GM19324 (cell line): ENCODE measurements around the gene CNNM2.
"Not testable (repeated sequence)": the region's sequence is repeated elsewhere in the genome, so short reads cannot be mapped to it uniquely, and the experiment has no call there.

ENCODE experiments used
- ATAC-seq: cut with Tn5 transposase; IDR thresholded peaks from one replicate; pipeline ENCODE4 v1.9.1; 2021; ENCODE audit warnings: mild to moderate bottlenecking, moderate library complexity; ENCODE audit not compliant: unreplicated experiment, low FRiP score

The CNNM2 gene

DNA sequence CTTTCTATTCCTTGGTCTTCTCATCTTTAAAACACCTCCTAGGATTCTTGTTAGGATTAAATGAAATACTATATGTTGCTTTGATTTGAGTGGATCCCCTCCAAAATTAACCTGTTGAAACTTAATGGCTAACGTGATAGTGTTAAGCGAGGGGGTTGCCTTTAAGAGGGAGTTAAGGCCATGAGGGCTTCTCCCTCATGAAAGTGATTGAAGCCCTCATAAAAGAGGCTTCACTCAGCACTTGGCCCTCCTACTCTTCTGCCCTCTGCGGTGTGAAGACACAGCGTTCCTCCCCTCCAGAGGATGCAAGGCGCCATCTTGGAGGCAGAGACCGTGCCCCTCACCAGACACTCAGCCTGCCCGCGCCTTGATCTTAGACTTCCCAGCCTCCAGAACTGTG, 46.6 kb downstream of the CNNM2 start:
- ATAC-seq = no peak

GRCh38 chr10:102965311-102965851, 47.3 kb downstream of the CNNM2 start:
- ATAC-seq = no peak

DNA sequence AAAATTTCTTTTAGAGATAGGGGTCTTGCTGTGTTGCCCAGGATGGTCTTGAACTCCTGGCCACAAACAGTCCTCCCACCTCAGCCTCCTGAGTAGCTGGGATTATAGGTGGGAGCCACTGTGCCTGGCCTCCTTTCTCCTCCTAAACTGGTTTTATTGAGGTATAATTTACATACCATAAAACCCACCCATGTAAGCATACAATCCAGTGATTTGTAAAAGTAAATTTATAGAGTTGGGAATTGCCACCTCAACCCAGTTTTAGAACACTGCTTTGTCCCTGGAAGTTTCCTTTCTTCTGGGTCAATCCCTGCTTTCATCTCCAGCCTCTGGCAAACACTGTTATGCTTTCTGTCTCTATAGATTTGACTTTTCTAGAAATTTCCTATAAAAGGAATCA, 49.0 kb downstream of the CNNM2 start:
- no peak for ATAC-seq

- no peak for ATAC-seq
Observed at GRCh38 chr10:102970562-102971340, 52.7 kb downstream of the CNNM2 start.

DNA sequence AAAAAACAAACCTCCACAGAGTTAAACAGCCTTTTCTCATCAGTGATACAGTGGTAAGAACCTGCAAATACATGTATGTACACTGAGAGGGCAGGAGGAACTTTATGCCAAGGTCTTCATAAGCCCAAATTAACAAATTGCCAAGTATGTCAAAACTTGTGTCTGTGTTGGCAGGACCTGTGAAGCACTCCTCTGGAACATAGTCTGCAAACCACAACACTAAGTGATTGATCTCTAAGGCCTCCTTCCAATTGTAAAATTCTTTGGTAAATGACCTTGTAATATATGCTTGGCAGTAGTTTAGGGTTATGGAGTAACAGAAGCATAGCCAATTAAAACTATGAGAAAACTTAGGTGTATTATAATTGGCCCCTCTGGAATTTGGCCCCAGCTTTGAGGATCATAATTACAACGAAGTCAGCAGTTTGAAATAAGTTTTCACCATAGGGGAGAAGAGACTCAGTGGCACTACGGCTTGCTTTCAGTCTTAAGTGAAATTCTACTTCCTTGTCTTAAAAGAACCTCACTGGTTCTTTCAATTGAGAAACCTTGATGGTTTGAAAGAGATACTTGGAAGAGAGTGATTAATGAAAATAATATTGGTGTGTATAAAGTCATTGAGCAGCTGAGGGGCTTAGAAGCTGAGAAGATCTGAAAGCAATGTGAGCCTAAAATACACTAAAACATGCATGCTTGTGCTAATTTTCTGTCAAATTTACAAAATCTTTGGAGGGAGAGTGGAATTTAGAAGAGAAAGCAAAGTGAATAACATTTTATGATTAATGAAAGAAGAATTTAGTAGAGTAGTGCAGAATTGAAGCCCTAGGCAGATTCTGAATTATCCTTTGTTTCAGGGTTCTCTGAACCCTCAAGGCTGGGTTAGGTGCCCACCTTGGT, 57.6 kb downstream of the CNNM2 start:
- ATAC-seq = no peak

DNA sequence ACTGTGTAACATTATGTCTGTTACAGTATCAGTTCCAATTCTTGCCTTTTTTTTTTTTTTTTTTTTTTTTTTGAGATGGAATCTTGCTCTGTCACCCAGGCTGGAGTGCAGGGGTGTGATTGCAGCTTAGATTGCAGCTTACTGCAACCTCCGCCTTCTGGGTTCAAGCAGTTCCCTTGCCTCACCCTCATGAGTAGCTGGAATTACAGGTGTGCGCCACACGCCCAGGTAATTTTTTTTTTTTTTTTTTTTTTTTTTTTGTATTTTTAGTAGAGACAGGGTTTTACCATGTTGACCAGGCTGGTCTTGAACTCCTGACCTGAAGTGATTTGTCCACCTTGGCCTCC, 58.3 kb downstream of the CNNM2 start:
- ATAC-seq = not testable (repeated sequence)

- no peak for ATAC-seq
Observed at GRCh38 chr10:102982296-102982695, 64.2 kb downstream of the CNNM2 start.

GRCh38 chr10:102984086-102984485, 66.0 kb downstream of the CNNM2 start:
- no peak for ATAC-seq

DNA sequence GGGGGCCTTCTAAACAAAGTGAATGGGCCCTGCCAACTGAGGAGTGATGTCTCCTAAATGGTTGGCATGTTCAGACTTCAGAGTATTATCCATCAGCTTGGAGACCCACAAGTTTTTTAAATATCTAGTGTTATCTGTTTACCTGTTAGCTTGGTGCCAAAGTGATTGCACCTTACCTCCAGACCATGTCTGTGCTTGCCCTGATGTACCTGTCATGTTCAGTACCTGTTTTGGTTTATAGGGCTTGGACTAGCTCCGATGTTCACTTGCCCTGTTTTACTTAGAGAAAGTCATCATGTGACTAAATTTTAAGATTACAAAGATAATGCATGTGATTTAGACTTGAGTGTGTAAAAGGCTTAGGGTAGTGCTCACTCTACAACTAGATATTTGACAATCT, 67.7 kb downstream of the CNNM2 start:
- ATAC-seq = no peak

GRCh38 chr10:102988404-102989314, 70.6 kb downstream of the CNNM2 start:
- ATAC-seq = no peak

GRCh38 chr10:102994531-102995295, 76.6 kb downstream of the CNNM2 start:
- no peak for ATAC-seq

DNA sequence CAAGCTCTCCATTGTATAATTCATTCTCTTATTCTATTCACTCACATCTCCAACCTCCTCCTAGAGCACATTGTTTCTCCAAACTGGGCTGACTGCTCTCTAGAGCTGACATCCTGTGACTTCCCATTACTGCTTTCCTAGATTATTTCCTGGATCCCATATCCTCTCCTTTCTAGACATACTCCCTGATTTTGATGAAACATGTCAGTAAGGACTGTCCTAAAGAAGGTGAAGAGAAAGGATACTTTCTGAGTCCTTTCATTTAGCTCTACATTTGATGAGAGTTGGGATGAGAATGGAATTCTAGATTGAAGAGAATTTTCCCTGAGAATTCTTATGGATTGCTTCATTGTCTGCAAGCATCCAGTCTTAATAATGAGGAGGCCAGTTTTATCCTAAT, 78.8 kb downstream of the CNNM2 start:
- ATAC-seq = no peak

DNA sequence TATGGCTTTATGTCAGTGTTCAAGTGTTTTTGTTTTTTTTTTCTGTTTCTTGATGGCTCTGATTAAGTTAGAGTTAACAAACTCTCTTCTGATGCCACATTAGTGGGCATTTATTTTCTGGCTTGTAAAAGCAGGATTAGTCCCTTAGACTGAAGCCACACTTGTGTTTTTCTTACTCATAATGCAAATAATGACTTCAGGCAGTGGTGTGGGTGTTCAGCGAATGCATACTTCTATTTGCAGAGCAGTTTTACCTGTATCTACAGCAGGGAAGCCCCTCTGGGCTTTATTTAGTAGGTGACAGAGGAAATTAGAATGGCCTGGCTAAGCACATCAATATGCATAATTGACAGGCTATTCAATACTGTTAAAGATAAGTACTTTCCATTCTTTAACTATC, 79.9 kb downstream of the CNNM2 start:
- no peak for ATAC-seq

DNA sequence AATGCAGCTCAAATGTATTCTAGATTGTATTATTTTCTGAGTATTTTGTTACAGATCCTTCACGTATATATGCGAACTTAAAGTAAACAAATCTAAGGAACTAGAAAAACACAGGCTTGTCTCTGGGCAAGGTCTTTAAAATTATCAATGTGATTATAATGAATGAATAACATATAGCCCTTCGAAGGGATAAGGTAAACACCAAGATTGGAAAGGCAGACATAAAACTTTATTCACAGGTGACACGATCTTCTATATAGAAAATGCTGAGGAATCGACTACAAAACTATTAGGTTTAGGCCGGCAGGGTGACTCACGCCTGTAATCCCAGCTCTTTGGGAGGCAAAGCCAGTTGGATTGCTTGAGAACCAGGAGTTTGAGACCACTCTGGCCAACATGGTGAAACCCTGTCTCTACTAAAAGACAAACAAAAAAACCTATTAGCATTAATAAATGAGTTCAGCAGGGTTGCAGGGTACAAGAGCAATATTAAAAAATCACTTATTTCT, 80.4 kb downstream of the CNNM2 start:
- ATAC-seq = no peak

DNA sequence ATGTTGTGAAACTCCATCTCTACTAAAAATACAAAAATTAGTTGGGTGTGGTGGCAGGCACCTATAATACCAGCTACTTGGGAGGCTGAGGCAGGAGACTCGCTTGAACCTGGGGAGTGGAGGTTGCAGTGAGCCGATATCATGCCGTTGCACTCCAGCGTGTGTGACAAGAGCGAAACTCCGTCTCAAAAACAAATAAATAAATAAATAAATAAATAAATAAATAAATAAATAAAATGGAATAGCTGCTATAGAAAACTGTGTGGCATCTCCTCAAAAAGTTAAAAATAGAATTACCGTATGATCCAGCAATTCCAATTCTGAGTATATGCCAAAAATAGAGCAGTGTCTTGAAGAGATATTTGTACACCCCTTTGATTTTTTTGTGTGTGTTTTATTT, 82.0 kb downstream of the CNNM2 start:
- ATAC-seq = not testable (repeated sequence)

- no peak for ATAC-seq
Observed at GRCh38 chr10:103007017-103007416, 88.9 kb downstream of the CNNM2 start.

DNA sequence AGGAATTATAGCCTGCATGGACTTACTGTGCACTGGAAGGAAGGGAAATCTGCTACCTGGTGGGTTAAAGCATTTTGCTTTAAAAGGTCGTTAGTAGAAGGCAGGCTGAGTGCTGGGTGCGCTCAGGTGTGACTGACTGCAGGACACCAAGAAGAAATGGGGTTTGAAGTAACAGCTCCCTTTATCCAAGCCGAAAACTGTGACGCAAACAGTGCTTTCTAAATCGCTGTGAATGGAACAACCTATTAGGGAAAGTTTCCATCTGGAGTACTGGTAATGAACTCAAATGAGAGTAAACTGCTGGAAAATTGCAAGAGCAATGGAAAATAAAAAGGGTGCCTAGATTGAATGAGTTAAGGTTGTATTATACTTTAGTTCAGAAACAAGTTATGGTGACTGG, 95.3 kb downstream of the CNNM2 start:
- no peak for ATAC-seq

- ATAC-seq = no peak
Observed at GRCh38 chr10:103019425-103019824, 101.3 kb downstream of the CNNM2 start.

DNA sequence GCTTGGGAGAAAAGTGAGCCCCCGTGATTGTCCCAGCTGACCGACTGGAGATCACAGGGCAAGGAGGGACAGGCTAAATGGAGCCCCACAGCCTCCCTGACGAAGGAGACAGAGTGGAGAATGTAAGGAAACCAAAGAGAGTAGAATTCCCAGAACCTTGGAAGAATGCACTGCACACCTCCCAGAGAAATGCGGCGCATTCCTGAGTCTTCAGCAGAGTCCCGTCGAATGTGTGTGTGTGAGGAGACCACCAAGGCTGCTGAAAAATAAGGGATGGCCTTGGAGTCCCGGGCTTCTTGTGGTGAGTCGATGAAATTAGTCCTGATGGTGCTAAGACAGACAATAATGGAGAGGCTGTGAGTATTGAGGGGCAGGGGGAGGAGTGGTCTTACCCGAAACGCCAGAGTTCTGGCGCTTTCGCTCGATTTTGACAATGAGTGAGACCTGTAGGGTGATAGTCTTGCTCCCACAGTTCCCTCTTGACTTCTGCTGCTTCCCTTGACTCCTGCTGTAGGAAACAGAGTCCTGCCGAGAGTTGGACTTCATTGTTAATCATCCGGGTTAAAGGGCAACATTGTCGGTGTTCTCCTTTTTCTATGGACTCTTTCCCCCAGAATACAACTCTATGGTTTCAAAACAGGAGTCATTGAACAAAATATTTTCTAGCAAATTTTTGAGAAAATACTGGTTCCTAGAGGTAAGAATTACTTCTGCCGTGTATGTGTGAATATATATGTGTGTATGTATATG, 103.2 kb downstream of the CNNM2 start:
- ATAC-seq = no peak
